Stimulated activated CD8-positive, alpha-beta memory T cell treated with anti-CD3 and anti-CD28 coated beads, Interleukin-4, amount 100 ng/mL, for 1 hour (primary cell): ENCODE data around the gene SH3PXD2A.
"Not testable (repeated sequence)": the region's sequence is repeated elsewhere in the genome, so short reads cannot be mapped to it uniquely, and the experiment has no call there.

Experiments used
- DNase-seq, 2 donors: peaks; one replicate each; pipeline ENCODE4 v3.0.0-alpha.2; 2020; ENCODE audit warnings: low read depth in 2 of 2, low spot score in 1 of 2

SH3PXD2A gene

DNA sequence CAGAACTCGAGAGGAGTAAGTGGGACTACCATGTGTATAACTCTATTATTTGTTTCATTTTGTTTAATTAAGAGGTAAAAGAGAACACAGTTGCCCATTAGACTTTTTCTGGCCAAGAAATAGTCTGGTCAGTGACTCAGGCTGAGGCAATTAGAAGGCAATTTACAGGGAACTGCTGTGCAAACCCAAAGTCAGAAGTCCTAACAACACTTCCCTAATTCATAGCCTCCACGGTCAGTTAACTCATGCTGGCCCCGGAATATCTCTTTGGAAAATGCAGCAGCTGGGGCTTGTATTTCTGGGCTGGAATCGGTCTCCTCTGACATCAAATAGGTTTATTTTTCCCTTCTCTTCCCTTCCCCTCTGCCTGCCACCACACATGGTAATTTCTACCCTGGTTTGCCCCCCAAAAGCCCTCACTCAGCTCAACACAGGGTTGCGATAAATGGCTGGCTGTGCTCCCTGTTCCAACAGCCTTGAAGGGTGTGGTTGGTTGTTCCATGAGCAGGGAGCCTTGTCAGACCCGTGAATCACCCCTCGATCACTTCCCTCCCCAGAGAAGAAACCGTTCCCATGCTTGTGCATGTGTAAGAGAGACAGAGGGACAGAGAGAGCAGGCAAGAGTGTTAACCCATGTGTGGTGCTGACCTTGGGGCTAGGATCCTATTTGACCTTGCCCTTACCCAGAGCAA lies 5.3 kb downstream of the SH3PXD2A start:
- no peak for DNase-seq

GRCh38 chr10:103849212-103849877 lies 6.0 kb downstream of the SH3PXD2A start:
- no peak for DNase-seq

GRCh38 chr10:103847909-103848468 lies 7.4 kb downstream of the SH3PXD2A start:
- DNase-seq: no peak

GRCh38 chr10:103847346-103847745 lies 8.0 kb downstream of the SH3PXD2A start:
- no peak for DNase-seq

GRCh38 chr10:103845972-103846371 lies 9.4 kb downstream of the SH3PXD2A start:
- no peak for DNase-seq

DNA sequence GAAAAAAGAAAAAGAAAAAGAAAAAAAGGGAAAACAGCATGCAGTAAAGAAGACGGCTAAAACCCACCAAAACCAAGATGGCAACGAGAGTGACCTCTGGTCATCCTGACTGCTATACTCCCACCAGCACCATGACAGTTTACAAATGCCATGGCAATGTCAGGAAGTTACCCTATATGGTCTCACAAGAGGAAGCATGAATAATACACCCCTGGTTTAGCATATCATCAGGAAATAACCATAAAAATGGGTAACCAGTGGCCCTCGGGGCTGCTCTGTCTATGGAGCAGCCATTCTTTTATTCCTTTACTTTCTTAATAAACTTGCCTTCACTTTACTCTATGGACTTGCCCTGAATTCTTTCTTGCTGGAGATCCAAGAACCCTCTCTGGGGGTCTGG lies 10.0 kb downstream of the SH3PXD2A start:
- DNase-seq: not testable (repeated sequence)

DNA sequence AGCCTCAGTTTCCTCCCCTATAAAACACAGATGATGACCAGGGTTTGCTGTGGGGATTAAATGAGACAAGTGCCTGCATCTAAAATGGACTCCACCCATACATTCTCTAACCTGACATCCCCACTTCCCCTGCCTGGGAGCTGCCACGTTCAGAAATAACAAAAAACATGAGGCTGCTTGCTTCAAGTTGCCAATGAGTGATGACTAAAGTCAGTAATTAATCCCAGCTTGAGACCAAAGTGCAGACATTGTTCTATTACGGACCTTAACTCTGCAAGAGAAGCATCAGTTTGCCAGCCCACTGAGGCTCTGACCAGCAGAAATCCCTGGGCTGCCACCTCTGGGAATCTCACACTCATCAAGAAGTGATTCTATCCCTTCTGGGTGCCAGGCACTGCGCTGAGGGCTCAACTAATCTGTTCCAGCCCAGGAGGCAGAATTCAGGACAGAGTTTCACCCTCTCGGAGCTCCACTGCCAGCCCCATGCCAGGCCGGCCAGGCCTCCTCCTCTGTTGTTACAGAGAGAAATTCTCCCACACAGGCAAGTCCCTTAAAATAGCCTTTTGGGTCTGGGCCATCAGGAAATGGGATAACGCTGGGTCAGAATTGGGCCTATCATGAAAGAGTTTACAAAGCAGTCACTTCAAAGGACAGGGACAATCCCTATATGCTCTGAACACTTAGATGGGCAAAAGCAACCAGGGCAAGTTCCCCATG lies 11.4 kb downstream of the SH3PXD2A start:
- no peak for DNase-seq

DNA sequence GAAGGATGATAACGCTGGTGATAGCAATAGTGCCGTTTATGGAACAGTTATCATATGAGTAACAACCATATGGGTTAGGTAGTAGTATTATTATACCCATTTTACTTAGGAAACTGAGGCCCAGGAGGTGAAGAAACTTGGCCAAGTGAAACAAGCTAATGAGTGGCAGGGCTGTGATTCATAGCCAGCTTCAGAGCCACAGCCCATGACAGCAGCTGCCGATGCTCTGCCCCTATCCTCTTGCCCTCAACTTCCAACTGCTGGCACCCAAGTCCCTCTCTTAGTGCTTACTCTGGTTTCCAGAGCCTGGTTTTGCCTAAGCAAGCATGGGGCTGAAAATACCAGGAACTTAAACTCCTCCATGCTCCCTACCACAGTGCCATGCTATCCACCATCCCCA lies 12.3 kb downstream of the SH3PXD2A start:
- no peak for DNase-seq

DNA sequence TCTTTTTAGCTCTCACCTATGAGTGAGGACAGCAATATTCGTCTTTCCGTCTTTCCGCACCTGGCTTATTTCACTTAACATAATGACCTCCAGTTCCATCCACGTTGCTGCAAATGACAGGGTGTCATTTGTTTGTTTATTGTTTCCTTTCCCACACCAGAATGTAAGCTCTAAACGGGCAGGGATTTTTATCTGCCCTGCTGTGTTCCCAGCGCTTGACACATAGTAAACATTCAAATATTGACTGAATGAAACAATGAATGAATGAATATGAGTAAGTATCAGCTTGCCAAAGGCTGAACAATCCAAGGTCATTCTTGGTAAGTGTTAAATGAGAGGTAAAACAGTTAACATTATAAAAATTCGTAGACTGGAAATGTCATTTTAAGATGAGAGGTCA lies 12.8 kb downstream of the SH3PXD2A start:
- DNase-seq: no peak

GRCh38 chr10:103841519-103841918 lies 13.9 kb downstream of the SH3PXD2A start:
- no peak for DNase-seq

DNA sequence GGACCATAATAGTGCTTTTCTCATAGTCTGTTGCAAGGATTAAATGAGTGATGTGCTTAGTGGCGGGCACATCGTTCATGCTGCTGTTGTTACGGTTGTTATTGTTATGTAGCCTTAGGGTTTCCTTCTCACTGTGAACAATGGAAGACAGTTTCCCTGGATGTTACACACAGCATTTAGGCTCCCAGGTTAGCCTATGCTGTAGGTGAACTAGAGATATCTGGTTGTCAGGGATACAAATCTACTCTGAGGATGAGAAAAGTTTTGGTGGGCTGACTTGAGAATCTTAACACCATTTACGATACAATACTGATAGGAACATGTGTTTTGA lies 14.7 kb downstream of the SH3PXD2A start:
- no peak for DNase-seq

DNA sequence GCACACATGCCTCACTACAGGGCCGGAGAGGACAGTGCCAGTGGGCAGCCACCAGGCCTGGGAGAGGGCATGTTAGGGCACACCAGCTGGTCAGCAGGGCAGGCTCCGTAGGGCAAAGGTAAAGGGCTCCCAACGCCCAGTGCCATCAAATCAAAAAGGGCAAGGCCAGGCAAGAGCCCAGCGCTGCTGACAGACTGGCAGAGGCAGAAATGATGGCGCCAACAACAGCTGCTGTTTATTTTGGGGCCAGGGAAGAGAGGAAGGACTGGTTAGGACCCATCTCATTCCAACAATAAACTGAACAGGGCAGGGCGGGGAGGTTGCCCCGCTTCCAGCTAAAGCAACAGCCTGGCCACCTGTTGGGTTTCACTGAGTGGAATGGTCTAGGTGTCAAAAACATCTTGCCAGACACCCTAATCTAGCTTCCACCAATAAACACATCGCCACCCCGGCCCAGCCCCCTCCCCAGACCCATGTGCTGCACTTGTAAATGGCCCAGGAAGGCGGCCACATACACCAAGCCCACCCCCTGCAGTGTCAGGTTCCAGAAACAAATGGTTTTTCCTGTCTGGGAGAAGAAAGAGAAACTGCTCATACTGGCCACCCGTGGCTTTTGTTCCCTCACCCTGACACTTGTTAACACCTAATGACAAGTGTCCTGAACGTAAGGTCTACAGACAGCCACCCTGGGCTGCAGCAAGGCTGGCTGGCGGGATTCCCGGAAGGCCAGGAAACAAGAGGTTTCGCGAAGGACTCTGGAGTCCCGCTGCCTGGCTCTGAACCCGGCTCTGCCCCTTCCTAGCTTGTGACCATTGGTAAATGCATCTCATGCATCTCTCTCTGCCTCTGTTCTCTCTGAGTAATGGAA lies 15.3 kb downstream of the SH3PXD2A start:
- no peak for DNase-seq

DNA sequence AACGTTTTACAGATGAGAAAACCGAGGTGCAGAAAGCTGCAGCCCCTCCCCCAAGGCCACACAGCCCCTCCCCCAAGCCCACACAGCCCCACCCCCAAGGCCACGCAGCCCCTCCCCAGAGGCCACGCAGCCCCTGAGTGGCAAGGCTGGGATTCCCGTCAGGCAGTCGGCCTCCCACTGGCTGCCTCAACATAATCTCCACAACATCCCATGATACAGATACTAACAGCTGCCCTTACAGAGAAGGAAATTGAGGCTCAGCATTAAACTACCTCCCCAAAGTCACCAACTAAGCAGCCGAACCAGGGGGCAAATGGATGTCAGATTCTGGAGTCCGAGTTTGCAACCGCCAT lies 15.9 kb downstream of the SH3PXD2A start:
- DNase-seq: no peak

- no peak for DNase-seq
Observed at GRCh38 chr10:103838862-103839518, 16.4 kb downstream of the SH3PXD2A start.

DNA sequence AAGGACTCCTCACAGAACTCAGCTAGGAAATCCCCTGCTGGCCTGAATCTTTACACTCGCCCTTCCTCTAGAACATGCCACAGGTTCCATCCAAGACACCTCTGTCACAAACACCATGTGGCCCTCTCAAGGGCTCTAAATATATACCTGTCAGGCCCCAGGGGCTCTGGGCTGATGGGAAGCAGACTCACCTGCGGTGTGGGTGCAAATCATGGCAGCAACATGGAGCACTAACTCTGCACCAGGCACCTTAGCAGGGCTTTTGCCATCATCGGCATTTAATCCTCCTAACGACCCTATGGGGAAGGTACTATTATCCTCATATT lies 17.3 kb downstream of the SH3PXD2A start:
- DNase-seq: no peak

GRCh38 chr10:103837370-103838069 lies 17.9 kb downstream of the SH3PXD2A start:
- no peak for DNase-seq

- no peak for DNase-seq
Observed at GRCh38 chr10:103836861-103837260, 18.5 kb downstream of the SH3PXD2A start.

DNA sequence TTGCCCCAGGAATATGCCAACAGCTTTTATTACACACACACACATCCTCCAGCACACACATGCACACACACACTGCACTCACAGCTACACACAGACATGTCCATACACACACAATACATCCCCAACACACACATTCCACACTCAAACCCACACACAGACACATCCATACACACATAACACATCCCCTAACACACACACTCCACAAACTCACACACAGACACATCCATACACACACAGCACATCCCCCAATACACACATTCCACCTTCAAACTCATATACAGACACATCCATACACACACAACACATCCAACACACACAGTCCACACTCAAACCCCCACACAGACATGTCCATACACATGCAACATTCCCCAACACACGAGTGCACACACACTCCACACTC lies 19.1 kb downstream of the SH3PXD2A start:
- DNase-seq: no peak

GRCh38 chr10:103835096-103836050 lies 20.0 kb downstream of the SH3PXD2A start:
- DNase-seq: no peak
